Measurements from ENCODE around the gene PSMA1. TPM values are rescaled to one million over a fixed set of nuclear protein-coding genes. Genes with fewer than 3 reads are reported as not detected.

PSMA1 gene
- polyA plus RNA-seq, 1 experiment: 285 TPM

GRCh38 chr11:14506532-14506931 lies 13.7 kb downstream of the PSMA1 start:
- Histone ChIP-seq H3K27ac (ENCODE audit: low read depth, low read length) (no peak overlapping the region), H3K27me3 (ENCODE audit: control insufficient read depth, insufficient read depth, low read length) (no peaks in the 10 kb centered on the region), H3K4me3 (ENCODE audit: low read depth, low read length) (no peak overlapping the region), H3K9me3 (ENCODE audit: control insufficient read depth, insufficient read depth, low read length) (no peaks in the 10 kb centered on the region)
- ChIA-PET POLR2A (no interaction called here), CTCF (no interaction called here)
- TF ChIP-seq CTCF (IDR thresholded peaks at IDR 0.05; ENCODE audit: low read depth, low read length): no peak
- DNase-seq (ENCODE audit: low read depth, low spot score): no peak

GRCh38 chr11:14503023-14503422 lies 17.2 kb downstream of the PSMA1 start:
- Histone ChIP-seq H3K27ac (ENCODE audit: low read depth, low read length) (no peak overlapping the region), H3K9me3 (ENCODE audit: control insufficient read depth, insufficient read depth, low read length) (no peaks in the 10 kb centered on the region), H3K27me3 (ENCODE audit: control insufficient read depth, insufficient read depth, low read length) (no peaks in the 10 kb centered on the region), H3K4me3 (ENCODE audit: low read depth, low read length) (no peak overlapping the region)
- DNase-seq (ENCODE audit: low read depth, low spot score): no peak
- no peak for TF ChIP-seq CTCF (IDR thresholded peaks at IDR 0.05; ENCODE audit: low read depth, low read length)
- CTCF ChIA-PET: interaction anchor here (0.5 to 0.7 kb wide), 2 partner anchors 234 to 690 kb away, joined by 3 to 5 read pairs; no protein-coding TSS in a partner anchor
- POLR2A ChIA-PET: interaction anchor here (0.7 kb wide), 1 partner anchor 17 kb away, joined by 8 read pairs; no protein-coding TSS in a partner anchor

- TF ChIP-seq CTCF (IDR thresholded peaks at IDR 0.05; ENCODE audit: low read depth, low read length): no peak
- no peaks in the 10 kb centered on the region for H3K27me3 ChIP-seq (ENCODE audit: control insufficient read depth, insufficient read depth, low read length)
- DNase-seq (ENCODE audit: low read depth, low spot score): no peak
- POLR2A ChIA-PET: no interaction called here
- H3K4me3 ChIP-seq (ENCODE audit: low read depth, low read length): no peak overlapping the region
- H3K27ac ChIP-seq (ENCODE audit: low read depth, low read length): no peak overlapping the region
- CTCF ChIA-PET: no interaction called here
- H3K9me3 ChIP-seq (ENCODE audit: control insufficient read depth, insufficient read depth, low read length): no peaks in the 10 kb centered on the region
These were observed 18.1 kb downstream of the PSMA1 start for GRCh38 chr11:14502039-14502438.

- H3K4me3 ChIP-seq (ENCODE audit: low read depth, low read length): peak overlapping the region; percentile 76
- CTCF ChIA-PET: interaction anchor here (0.7 to 3.2 kb wide), 2 partner anchors 14 to 45 kb away, joined by 3 to 20 read pairs; no protein-coding TSS in a partner anchor
- peak overlapping the region; percentile 77 for H3K27ac ChIP-seq (ENCODE audit: low read depth, low read length)
- DNase-seq (ENCODE audit: low read depth, low spot score): no peak
- POLR2A ChIA-PET: interaction anchor here (0.9 to 1.0 kb wide), 2 partner anchors 18 to 20 kb away, joined by 3 read pairs; partner anchors contain the start of gene PSMA1
- H3K9me3 ChIP-seq (ENCODE audit: control insufficient read depth, insufficient read depth, low read length): no peaks in the 10 kb centered on the region
- H3K27me3 ChIP-seq (ENCODE audit: control insufficient read depth, insufficient read depth, low read length): no peaks in the 10 kb centered on the region
- no peak for TF ChIP-seq CTCF (IDR thresholded peaks at IDR 0.05; ENCODE audit: low read depth, low read length)
These were observed 20.0 kb downstream of the PSMA1 start for GRCh38 chr11:14500181-14500651.

GRCh38 chr11:14499560-14500180 lies 20.5 kb downstream of the PSMA1 start, which contains the start of gene COPB1:
Gene COPB1 (minus strand): TSS chr11:14499811. CDS start chr11:14498928, 883 bp downstream.
- ChIA-PET POLR2A (interaction anchor here (0.9 to 1.3 kb wide), 3 partner anchors 18 to 29 kb away, joined by 3 read pairs; partner anchors contain the start of gene PSMA1), CTCF (interaction anchor here (0.6 to 3.2 kb wide), 3 partner anchors 44 to 406 kb away, joined by 3 to 20 read pairs (median 3); no protein-coding TSS in a partner anchor)
- H3K9me3 ChIP-seq (ENCODE audit: control insufficient read depth, insufficient read depth, low read length): no peaks in the 10 kb centered on the region
- no peak for TF ChIP-seq CTCF (IDR thresholded peaks at IDR 0.05; ENCODE audit: low read depth, low read length)
- no peaks in the 10 kb centered on the region for H3K27me3 ChIP-seq (ENCODE audit: control insufficient read depth, insufficient read depth, low read length)
- H3K27ac ChIP-seq (ENCODE audit: low read depth, low read length): peak within 1 kb of the TSS; percentile 84
- peak within 1 kb of the TSS; percentile 76 for H3K4me3 ChIP-seq (ENCODE audit: low read depth, low read length)
- DNase-seq (ENCODE audit: low read depth, low spot score): peak; percentile 81

Data from AG04450 (cell line).